Measurements from ENCODE around the gene TFE3. TPM values are rescaled to one million over a fixed set of nuclear protein-coding genes. Genes with fewer than 3 reads are reported as not detected.

The TFE3 gene
- total RNA-seq, 1 experiment from 2014 or later = 46.4 TPM

- TF ChIP-seq CDX4 (CRISPR knock-in tag; IDR thresholded peaks at IDR 0.05; ENCODE audit: borderline replicate concordance) = no peak
- TF ChIP-seq MYBL2 (CRISPR knock-in tag; IDR thresholded peaks at IDR 0.05) = no peak
- no peak for TF ChIP-seq ELF4 (CRISPR knock-in tag; IDR thresholded peaks at IDR 0.05; ENCODE audit: low read depth)
- no peak for TF ChIP-seq E2F4 (CRISPR knock-in tag; IDR thresholded peaks at IDR 0.05; ENCODE audit: borderline replicate concordance, low read depth)
These were observed 44.8 kb downstream of the TFE3 start (continued) for GRCh38 chrX:48998391-48998790.

- ATAC-seq (no peak), DNase-seq (ENCODE audit: low spot score) (no peak)
- Mint-ChIP-seq H3K27ac (no peak overlapping the region), H3K36me3 (peaks cover 45% of the 10 kb centered on the region), H3K4me1 (peaks cover 6% of the 10 kb centered on the region; the same call in 1 of the 2 replicates), H3K9me3 (no peaks in the 10 kb centered on the region), H3K27me3 (ENCODE audit: low read depth) (no peaks in the 10 kb centered on the region), H3K4me3 (no peak overlapping the region)
- ChIA-PET POLR2A (no interaction called here), CTCF (no interaction called here)
- no peak for TF ChIP-seq PRDM15 (CRISPR knock-in tag; IDR thresholded peaks at IDR 0.05)
- TF ChIP-seq STAT6 (CRISPR knock-in tag; conservative IDR thresholded peaks at IDR 0.05; ENCODE audit: low read depth) = no peak
- no peak for TF ChIP-seq HMGXB4 (CRISPR knock-in tag; IDR thresholded peaks at IDR 0.05)
- TF ChIP-seq MAX (CRISPR knock-in tag; IDR thresholded peaks at IDR 0.05) = no peak
- no peak for TF ChIP-seq E2F1 (CRISPR knock-in tag; IDR thresholded peaks at IDR 0.05)
- no peak for TF ChIP-seq MLX (CRISPR knock-in tag; IDR thresholded peaks at IDR 0.05)
- no peak for TF ChIP-seq ELF4 (CRISPR knock-in tag; IDR thresholded peaks at IDR 0.05; ENCODE audit: low read depth)
- no peak for TF ChIP-seq CREB1 (CRISPR knock-in tag; IDR thresholded peaks at IDR 0.05)
- TF ChIP-seq USF1 (CRISPR knock-in tag; IDR thresholded peaks at IDR 0.05) = no peak
- TF ChIP-seq ZNF396 (CRISPR knock-in tag; IDR thresholded peaks at IDR 0.05; ENCODE audit: borderline replicate concordance) = no peak
- TF ChIP-seq JUN (CRISPR knock-in tag; IDR thresholded peaks at IDR 0.05) = no peak
- no peak for TF ChIP-seq NFE2L1 (CRISPR knock-in tag; IDR thresholded peaks at IDR 0.05)
- no peak for TF ChIP-seq CDX4 (CRISPR knock-in tag; IDR thresholded peaks at IDR 0.05; ENCODE audit: borderline replicate concordance)
These were observed 45.3 kb downstream of the TFE3 start for GRCh38 chrX:48997865-48998264.
